Placental epithelial cell (primary cell): ENCODE results near the gene SETDB2. TPM values are rescaled to one million over a fixed set of nuclear protein-coding genes. Genes with fewer than 3 reads are reported as not detected.

Experiments used
- total RNA-seq: library from RNA; depleted of rRNA; stranded (reverse); fragments of >200 nt; gene quantifications from 2 replicates; pipeline ENCODE4 v1.2.3, GENCODE V29; 2012

Gene SETDB2, protein sequence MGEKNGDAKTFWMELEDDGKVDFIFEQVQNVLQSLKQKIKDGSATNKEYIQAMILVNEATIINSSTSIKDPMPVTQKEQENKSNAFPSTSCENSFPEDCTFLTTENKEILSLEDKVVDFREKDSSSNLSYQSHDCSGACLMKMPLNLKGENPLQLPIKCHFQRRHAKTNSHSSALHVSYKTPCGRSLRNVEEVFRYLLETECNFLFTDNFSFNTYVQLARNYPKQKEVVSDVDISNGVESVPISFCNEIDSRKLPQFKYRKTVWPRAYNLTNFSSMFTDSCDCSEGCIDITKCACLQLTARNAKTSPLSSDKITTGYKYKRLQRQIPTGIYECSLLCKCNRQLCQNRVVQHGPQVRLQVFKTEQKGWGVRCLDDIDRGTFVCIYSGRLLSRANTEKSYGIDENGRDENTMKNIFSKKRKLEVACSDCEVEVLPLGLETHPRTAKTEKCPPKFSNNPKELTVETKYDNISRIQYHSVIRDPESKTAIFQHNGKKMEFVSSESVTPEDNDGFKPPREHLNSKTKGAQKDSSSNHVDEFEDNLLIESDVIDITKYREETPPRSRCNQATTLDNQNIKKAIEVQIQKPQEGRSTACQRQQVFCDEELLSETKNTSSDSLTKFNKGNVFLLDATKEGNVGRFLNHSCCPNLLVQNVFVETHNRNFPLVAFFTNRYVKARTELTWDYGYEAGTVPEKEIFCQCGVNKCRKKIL
- 7.5 and 7.9 TPM in 2 replicates for total RNA-seq

DNA sequence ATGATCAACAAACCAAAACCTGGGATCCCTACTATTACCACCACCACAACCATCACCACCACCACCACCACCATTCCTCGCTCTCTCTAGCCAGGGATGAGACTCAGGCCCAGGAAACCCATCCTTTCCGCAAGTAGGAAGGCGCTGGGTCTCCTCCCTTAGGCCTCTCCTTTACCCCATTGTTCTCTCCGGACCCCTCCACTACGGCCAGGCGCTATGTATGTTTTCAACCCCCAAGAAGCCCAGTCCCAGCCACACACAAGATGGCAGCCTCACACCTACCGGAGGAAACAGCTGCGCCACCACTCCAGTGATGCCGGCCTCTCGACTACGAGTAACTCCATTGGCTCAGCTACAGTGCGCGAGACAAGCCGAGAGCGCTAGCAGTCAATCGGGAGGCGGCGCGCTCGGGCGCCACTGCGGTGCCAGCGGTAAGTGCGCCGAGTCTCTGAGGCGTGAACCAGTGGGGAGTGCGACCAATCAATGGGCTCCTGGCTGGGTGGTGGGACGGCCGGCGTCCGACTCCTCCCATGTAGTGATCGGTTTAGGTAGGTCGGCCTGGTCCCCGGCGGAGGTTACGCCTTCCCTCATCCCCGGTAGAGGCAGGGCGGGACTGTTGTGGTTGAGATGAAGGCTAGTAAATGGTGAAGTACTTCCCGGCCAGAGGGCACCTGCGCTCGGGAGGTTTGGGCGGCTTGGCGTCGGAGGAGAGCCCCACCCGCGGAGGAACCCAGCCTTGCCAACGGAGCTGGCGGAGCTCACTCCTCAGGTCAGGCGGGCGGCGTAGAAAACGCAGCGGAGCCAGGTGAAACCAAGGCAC lies at the start of gene SETDB2, which contains the start of gene CAB39L:
Gene SETDB2, plus strand, starts transcription at position 571 of the 820 bp plus-strand sequence. CDS start 7,620 bp downstream, outside the sequence.
Gene CAB39L, minus strand, starts transcription at position 361 of the 820 bp plus-strand sequence. CDS start 61,154 bp downstream, outside the sequence.

DNA sequence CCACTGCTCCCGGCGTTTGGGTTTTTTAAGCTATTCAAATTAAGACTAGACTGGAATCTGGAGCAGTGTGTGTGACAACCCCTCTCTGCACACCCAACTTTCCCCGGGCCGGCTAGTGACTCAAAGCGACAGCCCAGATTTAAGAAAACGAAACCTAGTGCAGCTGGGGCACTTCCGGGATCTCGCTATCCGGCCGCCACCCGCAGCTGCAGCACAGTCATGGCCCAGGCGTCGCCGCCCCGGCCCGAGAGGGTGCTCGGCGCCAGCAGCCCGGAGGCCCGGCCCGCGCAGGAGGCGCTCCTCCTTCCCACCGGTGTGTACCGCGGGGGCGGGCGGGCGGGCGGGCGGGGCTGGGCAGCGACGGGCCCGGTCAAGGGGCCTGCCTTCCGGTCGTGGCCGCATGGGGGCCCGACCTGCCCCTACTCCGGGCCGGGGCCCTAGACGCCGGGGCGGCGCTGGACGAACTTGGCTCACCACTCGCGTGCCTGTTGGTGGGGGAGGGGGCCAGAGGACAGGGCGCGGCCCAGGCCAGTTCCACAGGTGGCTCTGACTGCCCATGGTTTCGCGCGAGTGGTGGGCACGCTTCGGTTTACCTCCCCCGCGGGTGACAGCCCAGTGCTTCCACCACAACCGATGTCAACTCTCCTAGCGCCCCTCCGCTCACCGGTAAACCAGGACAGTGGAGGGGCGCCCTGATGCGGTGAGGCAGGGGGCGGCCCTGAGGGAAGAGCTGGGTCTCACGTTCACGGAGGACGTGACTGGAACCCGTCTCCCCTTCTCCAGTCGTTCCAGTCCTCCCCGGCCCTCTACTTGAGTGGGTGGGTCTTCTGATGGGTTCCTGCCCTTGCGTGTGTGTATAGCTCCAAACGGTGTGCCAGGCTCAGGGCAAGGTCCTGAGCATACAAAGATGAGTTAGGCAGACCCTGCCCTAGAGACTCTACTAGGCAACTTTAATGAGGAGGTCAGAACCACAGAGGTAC lies 52.0 kb downstream of the SETDB2 start, which contains the start of gene PHF11:
Gene PHF11, plus strand, starts transcription at position 171 of the 980 bp plus-strand sequence. Its CDS starts 49 bp downstream, at position 220.

Other genes starting within 250 kb of the SETDB2 start
- gene MLNR, start 223.9 kb upstream of the SETDB2 start, total RNA-seq: 0.22 TPM in 1 of 2 replicates, not detected in the other
- 2.0 and 2.7 TPM in 2 replicates for gene CDADC1, start 196.3 kb upstream of the SETDB2 start, total RNA-seq
- 8.5 and 14.5 TPM in 2 replicates for gene CAB39L, start 210 bp upstream of the SETDB2 start, total RNA-seq
- 12.8 and 15.3 TPM in 2 replicates for gene PHF11, start 51.7 kb downstream of the SETDB2 start, total RNA-seq
- gene RCBTB1, start 141.3 kb downstream of the SETDB2 start, total RNA-seq: 10.1 and 10.6 TPM in 2 replicates
- 1.1 and 1.6 TPM in 2 replicates for gene ARL11, start 184.2 kb downstream of the SETDB2 start, total RNA-seq
- 24.7 and 47.8 TPM in 2 replicates for gene EBPL, start 247.2 kb downstream of the SETDB2 start, total RNA-seq